DMS153 treated with DMSO at 0.1 percent for 48 hours (cell line): ENCODE data around the gene CTAGE9.

ENCODE experiments used
- DNase-seq: peaks from one replicate; lab custom pipeline; 2025; ENCODE audit not compliant: unreplicated experiment; lab: John Stamatoyannopoulos, UW

Gene CTAGE9

GRCh38 chr6:131680868-131681267 is 29.9 kb downstream of the CTAGE9 start:
- DNase-seq: no peak

GRCh38 chr6:131678442-131678841 is 32.4 kb downstream of the CTAGE9 start:
- DNase-seq: no peak

GRCh38 chr6:131673184-131673583 is 37.6 kb downstream of the CTAGE9 start:
- DNase-seq: no peak

- no peak for DNase-seq
Observed at GRCh38 chr6:131669891-131670290, 40.9 kb downstream of the CTAGE9 start.

GRCh38 chr6:131663578-131664165 is 47.1 kb downstream of the CTAGE9 start:
- DNase-seq: no peak

GRCh38 chr6:131660195-131660594 is 50.6 kb downstream of the CTAGE9 start:
- DNase-seq: no peak
